K562 (cell line): ENCODE measurements around the gene MARS1. TPM values are rescaled to one million over a fixed set of nuclear protein-coding genes. Genes with fewer than 3 reads are reported as not detected.

Experiments used
- CAMTA2 ChIP-seq: fragments of 250-450 bp; sonication (Bioruptor Pico); conservative IDR thresholded peaks from 2 replicates; pipeline ENCODE4 v1.5.1; 2022
- FOXK2 ChIP-seq, 2 experiments: fragments of 450-650 bp; IDR thresholded peaks in 1 of 2; conservative IDR thresholded peaks in 1 of 2; 2 replicates each; pipeline ENCODE4 v1.6.1; 2016; ENCODE audit warnings: low read depth in 2 of 2, mild to moderate bottlenecking in 1 of 2
- JUN ChIP-seq, 2 experiments: sonication (generic) in 1 of 2; formaldehyde crosslinking in 1 of 2; IDR thresholded peaks; 2 replicates each; pipeline versions ENCODE4 v1.6.1 to v1.8.0; 2012 to 2022; ENCODE audit warnings: borderline replicate concordance in 2 of 2, mild to moderate bottlenecking in 2 of 2, improper control_type of control experiment in 1 of 2, low read depth in 1 of 2, low read length in 1 of 2, missing genetic modification reagents in 1 of 2
- JUNB ChIP-seq: fragments of 450-650 bp; formaldehyde crosslinking; conservative IDR thresholded peaks from 2 replicates; pipeline ENCODE4 v1.4.0; 2020; ENCODE audit warnings: mild to moderate bottlenecking
- KAT7 ChIP-seq: sonication (generic); formaldehyde crosslinking; IDR thresholded peaks from 2 replicates; pipeline ENCODE4 v1.8.0; 2022; ENCODE audit warnings: missing genetic modification reagents, mild to moderate bottlenecking, borderline replicate concordance
- LARP7 ChIP-seq: fragments of 450-650 bp; IDR thresholded peaks from 2 replicates; pipeline ENCODE4 v1.6.1; 2016
- MYBL2 ChIP-seq, 2 experiments: fragments of 450-650 bp in 1 of 2; sonication (generic) in 1 of 2; formaldehyde crosslinking in 1 of 2; IDR thresholded peaks; 2 replicates each; pipeline versions ENCODE4 v1.6.1 to v1.8.1; 2017 to 2022; ENCODE audit warnings: borderline replicate concordance in 1 of 2, inconsistent platforms in 1 of 2, low read depth in 1 of 2, mild to moderate bottlenecking in 1 of 2, missing genetic modification reagents in 1 of 2, moderate library complexity in 1 of 2
- NFE2 ChIP-seq: IDR thresholded peaks from 2 replicates; pipeline ENCODE4 v1.6.1; 2014; ENCODE audit warnings: antibody characterized with exemption, low read depth
- RBFOX2 ChIP-seq: fragments of 200-400 bp; formaldehyde crosslinking; IDR thresholded peaks from 2 replicates; pipeline ENCODE4 v1.6.1; 2017; ENCODE audit warnings: low read depth, mild to moderate bottlenecking, low read length, moderate library complexity
- RHOXF2B ChIP-seq: fragments of 250-450 bp; sonication (Bioruptor Pico); conservative IDR thresholded peaks from 2 replicates; pipeline ENCODE4 v1.5.1; 2021
- SAFB ChIP-seq: fragments of 200-400 bp; formaldehyde crosslinking; IDR thresholded peaks from 2 replicates; pipeline ENCODE4 v1.6.1; 2017; ENCODE audit warnings: low read depth, low read length, borderline replicate concordance
- ZNF41 ChIP-seq: fragments of 250-450 bp; sonication (Bioruptor Pico); conservative IDR thresholded peaks from 2 replicates; pipeline ENCODE4 v1.4.0; 2020; ENCODE audit warnings: mild to moderate bottlenecking
- ZNF511 ChIP-seq: sonication (generic); formaldehyde crosslinking; IDR thresholded peaks from 2 replicates; pipeline ENCODE4 v1.8.0; 2022; ENCODE audit warnings: mild to moderate bottlenecking, missing genetic modification reagents
- ZNF589 ChIP-seq: fragments of 200-800 bp; sonication (Bioruptor generic); IDR thresholded peaks from 2 replicates; pipeline ENCODE4 v1.6.1; 2016; ENCODE audit warnings: low read depth, missing genetic modification characterization, missing compliant biosample characterization
- ZNF668 ChIP-seq: fragments of 250-450 bp; sonication (Bioruptor Pico); IDR thresholded peaks from 2 replicates; pipeline ENCODE4 v1.8.0; 2022; ENCODE audit warnings: mild to moderate bottlenecking, inconsistent platforms
- polyA plus RNA-seq, 8 experiments: library from polyadenylated mRNA; depleted of rRNA in 4 of 8; stranded (reverse) in 5 of 8; unstranded in 3 of 8; fragments of >200 nt; fragmentation: Nextera tagmentation in 2 of 8; fragmentation: Illumina TruSeq in 1 of 8; extraction: Ambion mirVana in 2 of 8; extraction: Trizol in 1 of 8; gene quantifications; 2 replicates each; pipeline versions ENCODE4 v1.2.1 to v1.2.3, GENCODE V29; 2011 to 2014; ENCODE audit warnings: inconsistent platforms in 1 of 8, missing spikeins in 1 of 8
- total RNA-seq, 7 experiments: library from RNA; depleted of rRNA in 6 of 7; stranded (reverse); fragments of >200 nt in 6 of 7; fragmentation: Illumina TruSeq in 2 of 7; extraction: Trizol in 2 of 7; gene quantifications; 2 replicates each; pipeline versions ENCODE4 v1.2.1 to v1.2.3, GENCODE V29; 2011 to 2021; ENCODE audit warnings: low replicate concordance in 1 of 7
- TF ChIP-seq, protein P1 (sequence below): sonication (generic); formaldehyde crosslinking; IDR thresholded peaks from 2 replicates; pipeline ENCODE4 v1.4.0; 2020; ENCODE audit warnings: mild to moderate bottlenecking, missing genetic modification reagents
- TF ChIP-seq, protein P2 (sequence below): fragments of 200-800 bp; sonication (Bioruptor generic); IDR thresholded peaks from 2 replicates; pipeline ENCODE4 v1.6.1; 2017; ENCODE audit warnings: missing genetic modification characterization, missing compliant biosample characterization

Gene MARS1
- total and polyA plus RNA-seq, 9 of the 15 experiments (the other 6 are each of a cell fraction or from before 2014, with no cell fraction given), result 117 to 382 (median 220) TPM

GRCh38 chr12:57455374-57456144, 32.3 kb upstream of the MARS1 start (continued):
- TF ChIP-seq JUN (IDR thresholded peaks at IDR 0.05; ENCODE audit: borderline replicate concordance, low read depth, low read length) (no peak), JUN (CRISPR knock-in tag; IDR thresholded peaks at IDR 0.05; ENCODE audit: borderline replicate concordance) (0 out of 2 replicates have a peak, but pooled peaks have one; percentile 15), ZNF41 (no peak), ZNF589 (peak; percentile 44; the same call in 1 of the 2 replicates), RHOXF2B (0 out of 2 replicates have a peak, but pooled peaks have one; percentile 30), KAT7 (CRISPR knock-in tag) (peak; percentile 78; the same call in 1 of the 2 replicates), MYBL2 (IDR thresholded peaks at IDR 0.05; ENCODE audit: low read depth) (peak; percentile 25; the same call in 1 of the 2 replicates), MYBL2 (CRISPR knock-in tag; IDR thresholded peaks at IDR 0.05; ENCODE audit: borderline replicate concordance) (no peak), CAMTA2 (CRISPR knock-in tag) (no peak), LARP7 (0 out of 2 replicates have a peak, but pooled peaks have one; percentile 18), SAFB (no peak), ZNF511 (CRISPR knock-in tag) (peak; percentile 78; the same call in 1 of the 2 replicates), ZNF668 (0 out of 2 replicates have a peak, but pooled peaks have one; percentile 41), FOXK2 (conservative IDR thresholded peaks at IDR 0.05 in 1 of 2, IDR thresholded peaks at IDR 0.05 in 1 of 2; ENCODE audit: low read depth in 2 of 2) (0 out of 4 replicates have a peak, but pooled peaks of 1 of the 2 experiments have one; percentile 3), NFE2 (no peak), RBFOX2 (peak; percentile 86), JUNB (CRISPR knock-in tag) (no peak)
- TF ChIP-seq, protein P1, sequence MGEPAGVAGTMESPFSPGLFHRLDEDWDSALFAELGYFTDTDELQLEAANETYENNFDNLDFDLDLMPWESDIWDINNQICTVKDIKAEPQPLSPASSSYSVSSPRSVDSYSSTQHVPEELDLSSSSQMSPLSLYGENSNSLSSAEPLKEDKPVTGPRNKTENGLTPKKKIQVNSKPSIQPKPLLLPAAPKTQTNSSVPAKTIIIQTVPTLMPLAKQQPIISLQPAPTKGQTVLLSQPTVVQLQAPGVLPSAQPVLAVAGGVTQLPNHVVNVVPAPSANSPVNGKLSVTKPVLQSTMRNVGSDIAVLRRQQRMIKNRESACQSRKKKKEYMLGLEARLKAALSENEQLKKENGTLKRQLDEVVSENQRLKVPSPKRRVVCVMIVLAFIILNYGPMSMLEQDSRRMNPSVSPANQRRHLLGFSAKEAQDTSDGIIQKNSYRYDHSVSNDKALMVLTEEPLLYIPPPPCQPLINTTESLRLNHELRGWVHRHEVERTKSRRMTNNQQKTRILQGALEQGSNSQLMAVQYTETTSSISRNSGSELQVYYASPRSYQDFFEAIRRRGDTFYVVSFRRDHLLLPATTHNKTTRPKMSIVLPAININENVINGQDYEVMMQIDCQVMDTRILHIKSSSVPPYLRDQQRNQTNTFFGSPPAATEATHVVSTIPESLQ (CRISPR knock-in tag), result 0 out of 2 replicates have a peak, but pooled peaks have one; percentile 2
- TF ChIP-seq, protein P2, sequence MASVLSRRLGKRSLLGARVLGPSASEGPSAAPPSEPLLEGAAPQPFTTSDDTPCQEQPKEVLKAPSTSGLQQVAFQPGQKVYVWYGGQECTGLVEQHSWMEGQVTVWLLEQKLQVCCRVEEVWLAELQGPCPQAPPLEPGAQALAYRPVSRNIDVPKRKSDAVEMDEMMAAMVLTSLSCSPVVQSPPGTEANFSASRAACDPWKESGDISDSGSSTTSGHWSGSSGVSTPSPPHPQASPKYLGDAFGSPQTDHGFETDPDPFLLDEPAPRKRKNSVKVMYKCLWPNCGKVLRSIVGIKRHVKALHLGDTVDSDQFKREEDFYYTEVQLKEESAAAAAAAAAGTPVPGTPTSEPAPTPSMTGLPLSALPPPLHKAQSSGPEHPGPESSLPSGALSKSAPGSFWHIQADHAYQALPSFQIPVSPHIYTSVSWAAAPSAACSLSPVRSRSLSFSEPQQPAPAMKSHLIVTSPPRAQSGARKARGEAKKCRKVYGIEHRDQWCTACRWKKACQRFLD (CRISPR knock-in tag), result no peak
